HCT116 (cell line): Measurements from ENCODE around the gene FLVCR2. TPM values are rescaled to one million over a fixed set of nuclear protein-coding genes. Genes with fewer than 3 reads are reported as not detected.

Experiments used
- ATAC-seq: fragments of 200-7000 bp; cut with Tn5 transposase; 2 replicates; pipeline ENCODE4 v1.9.1; 2020; ENCODE audit warnings: mild to moderate bottlenecking, moderate library complexity
- BruUV-seq: library from RNA; stranded (reverse); fragments of 400-500 nt; replicated peaks from 2 replicates; lab custom pipeline; 2021; lab: Mats Ljungman, UMichigan
- CTCF ChIA-PET: fragments of 300-600 bp; sonication (Branson Sonifier 250); formaldehyde crosslinking; loops from one replicate; lab custom pipeline; 2021; ENCODE audit warnings: antibody characterized with exemption; lab: Charles Lee
- POLR2A ChIA-PET: fragments of 300-600, 350-600 bp; sonication (Branson Sonifier 250); formaldehyde crosslinking; loops from one replicate; lab custom pipeline; 2021; ENCODE audit warnings: antibody characterized with exemption; lab: Charles Lee
- RAD21 ChIA-PET, 2 experiments: fragments of 300-600 bp; sonication (Branson Sonifier 250); formaldehyde crosslinking; loops; one replicate each; lab custom pipeline; 2023; ENCODE audit warnings: low total read pairs in 2 of 2; ENCODE audit not compliant: uncharacterized antibody in 2 of 2, unreplicated experiment in 2 of 2, low non-redundant PET in 1 of 2; lab: Charles Lee
- DNase-seq: peaks from one replicate; pipeline ENCODE4 v3.0.0-alpha.2; 2010; ENCODE audit warnings: low read depth, low spot score
- H2AFZ ChIP-seq: fragments of 200-600 bp; shearing (Covaris generic), sonication (generic); 2 replicates; pipeline ENCODE4 v1.6.1; 2017; ENCODE audit warnings: low read depth, mixed run types, mixed read lengths, antibody characterized with exemption, low read length; ENCODE audit not compliant: poor library complexity, severe bottlenecking
- H3K27ac ChIP-seq: 2 replicates; pipeline ENCODE4 v1.5.1; 2012; ENCODE audit warnings: low read depth, low read length
- H3K27me3 ChIP-seq: fragments of 200-600 bp; sonication (generic); 2 replicates; pipeline ENCODE4 v1.6.1; 2016; ENCODE audit warnings: mixed run types, low read length, mixed read lengths; ENCODE audit not compliant: insufficient read depth
- H3K36me3 ChIP-seq, 2 experiments: fragments of 200-500 bp in 1 of 2; fragments of 200-600 bp in 1 of 2; sonication (Bioruptor generic) in 1 of 2; sonication (generic) in 1 of 2; 2 replicates each; pipeline versions ENCODE4 v1.5.1 to v1.6.1; 2014 to 2016; ENCODE audit warnings: low read length in 2 of 2, inconsistent platforms in 1 of 2, mixed read lengths in 1 of 2, mixed run types in 1 of 2; ENCODE audit not compliant: insufficient read depth in 2 of 2, control insufficient read depth in 1 of 2
- H3K4me1 ChIP-seq, 2 experiments: fragments of 200-600 bp in 1 of 2; sonication (generic) in 1 of 2; 2 replicates each; pipeline versions ENCODE4 v1.5.1 to v1.6.1; 2012 to 2017; ENCODE audit warnings: low read length in 2 of 2, inconsistent platforms in 1 of 2, mild to moderate bottlenecking in 1 of 2, mixed read lengths in 1 of 2, mixed run types in 1 of 2, moderate library complexity in 1 of 2; ENCODE audit not compliant: insufficient read depth in 2 of 2, control insufficient read depth in 1 of 2
- H3K4me2 ChIP-seq: fragments of 200-600 bp; sonication (generic); 2 replicates; pipeline ENCODE4 v1.6.1; 2017; ENCODE audit warnings: mixed run types, low read length, mixed read lengths
- H3K4me3 ChIP-seq, 2 experiments: fragments of 200-600 bp in 1 of 2; sonication (generic) in 1 of 2; replicated peaks in 1 of 2; 2 replicates each; pipeline ENCODE4 v1.5.1; 2011 to 2016; ENCODE audit warnings: low read length in 2 of 2, control low read depth in 1 of 2, low read depth in 1 of 2, mild to moderate bottlenecking in 1 of 2, mixed read lengths in 1 of 2, mixed run types in 1 of 2
- H3K79me2 ChIP-seq: fragments of 200-600 bp; sonication (generic); 2 replicates; pipeline ENCODE4 v1.6.1; 2017; ENCODE audit warnings: mild to moderate bottlenecking, mixed run types, low read length, moderate library complexity, mixed read lengths; ENCODE audit not compliant: insufficient read depth
- H3K9ac ChIP-seq: fragments of 200-600 bp; sonication (generic); 2 replicates; pipeline ENCODE4 v1.6.1; 2016; ENCODE audit warnings: low read length, mixed read lengths
- H3K9me2 ChIP-seq: fragments of 200-600 bp; sonication (generic), shearing (Covaris generic); 2 replicates; pipeline ENCODE4 v1.6.1; 2017; ENCODE audit warnings: mixed run types, mild to moderate bottlenecking, moderate library complexity; ENCODE audit not compliant: insufficient read depth
- H3K9me3 ChIP-seq, 2 experiments: fragments of 200-500 bp in 1 of 2; fragments of 200-600 bp in 1 of 2; sonication (Bioruptor generic) in 1 of 2; sonication (generic) in 1 of 2; 2 replicates each; pipeline ENCODE4 v1.6.1; 2014 to 2017; ENCODE audit warnings: low read length in 2 of 2, mixed read lengths in 2 of 2, inconsistent platforms in 1 of 2, low read depth in 1 of 2, mild to moderate bottlenecking in 1 of 2, mixed run types in 1 of 2, moderate library complexity in 1 of 2; ENCODE audit not compliant: control insufficient read depth in 1 of 2, insufficient read depth in 1 of 2
- H4K20me1 ChIP-seq: fragments of 200-600 bp; sonication (generic), shearing (Covaris generic); 2 replicates; pipeline ENCODE4 v1.6.1; 2017; ENCODE audit warnings: mixed run types, mild to moderate bottlenecking, moderate library complexity; ENCODE audit not compliant: insufficient read depth
- POLR2AphosphoS5 ChIP-seq: IDR thresholded peaks from 2 replicates; pipeline ENCODE4 v1.6.1; 2011; ENCODE audit warnings: mild to moderate bottlenecking, low read depth, low read length, moderate library complexity
- RAD21 ChIP-seq: IDR thresholded peaks from 2 replicates; pipeline ENCODE4 v1.6.1; 2012; ENCODE audit warnings: low read depth, mild to moderate bottlenecking
- SP1 ChIP-seq: IDR thresholded peaks from 2 replicates; pipeline ENCODE4 v1.6.1; 2012; ENCODE audit warnings: low read depth
- intact Hi-C: fragments of 100-400 bp; cut with micrococcal nuclease; formaldehyde crosslinking; loops from 2 replicates; pipeline ENCODE4 v1.10.0; 2022
- total RNA-seq: library from RNA; stranded (reverse); gene quantifications from one replicate; pipeline ENCODE4 v1.2.1, GENCODE V29; 2021; ENCODE audit not compliant: unreplicated experiment
- TF ChIP-seq, protein P1 (sequence below), 3 experiments: fragments of 200-600 bp in 1 of 3; sonication (generic) in 1 of 3; IDR thresholded peaks in 2 of 3; conservative IDR thresholded peaks in 1 of 3; 2 replicates each; pipeline ENCODE4 v1.5.1; 2012 to 2017; ENCODE audit warnings: low read depth in 2 of 3, low read length in 2 of 3, antibody characterized with exemption in 1 of 3, borderline replicate concordance in 1 of 3, control low read depth in 1 of 3, mild to moderate bottlenecking in 1 of 3, mixed read lengths in 1 of 3, mixed run types in 1 of 3, moderate library complexity in 1 of 3; ENCODE audit not compliant: insufficient read depth in 1 of 3

FLVCR2 gene
- total RNA-seq, 1 experiment from 2014 or later, result 0.84 TPM

DNA sequence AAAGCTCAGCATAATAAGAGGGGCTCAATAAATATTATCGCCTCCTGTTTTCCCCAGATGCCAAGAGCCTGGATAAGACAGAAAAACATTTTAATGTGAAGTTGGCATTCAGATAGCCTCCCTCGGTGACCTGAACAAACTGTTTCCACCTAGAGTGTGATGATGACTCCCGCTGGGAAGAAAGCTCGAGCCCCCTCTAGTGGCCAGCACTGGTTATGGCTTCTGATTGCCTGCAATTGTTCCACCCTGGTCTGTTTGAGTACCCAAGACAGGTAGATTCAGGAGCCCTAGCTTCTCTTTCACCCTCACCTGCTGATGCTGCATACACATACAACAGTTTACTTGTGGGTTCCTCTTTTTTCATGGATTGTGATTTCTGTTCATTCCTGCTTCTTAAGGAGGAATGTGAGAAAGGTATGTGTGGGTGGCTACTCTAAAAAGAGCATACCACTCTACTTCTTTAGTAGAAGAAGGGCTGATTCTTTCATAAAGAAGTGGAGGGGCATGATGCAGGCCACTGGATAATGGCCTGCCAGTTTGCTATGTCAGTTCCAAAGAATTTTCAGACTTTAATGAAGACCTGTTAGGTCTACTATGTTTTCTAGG is 75.8 kb downstream of the FLVCR2 start:
- H3K9ac ChIP-seq, result no peak overlapping the region
- POLR2A ChIA-PET, result interaction anchor here (1.0 kb wide), 1 partner anchor 77 kb away, joined by 4 read pairs; no protein-coding TSS in a partner anchor
- H3K27me3 ChIP-seq, result no peaks in the 10 kb centered on the region

More for the DNA sequence above, 75.8 kb downstream of the FLVCR2 start:
- intact Hi-C loops, result loop anchor here (1.0 kb wide), 1 partner anchor 77 kb away; no protein-coding TSS in a partner anchor
- H3K27ac ChIP-seq, result no peak overlapping the region
- H2AFZ ChIP-seq, result no peak overlapping the region
- DNase-seq (peak; percentile 44), ATAC-seq (peak; percentile 99)
- H4K20me1 ChIP-seq, result no peaks in the 10 kb centered on the region
- ChIA-PET RAD21 (interaction anchor here (1.6 to 1.8 kb wide), 2 partner anchors 76 to 77 kb away, joined by 9 read pairs; partner anchors contain the start of gene FLVCR2 (in 1 of the 2)), CTCF (interaction anchor here (0.6 to 5.6 kb wide), 12 partner anchors 10 to 359 kb away, joined by 3 to 84 read pairs (median 3); partner anchors contain the start of gene FLVCR2)
- H3K79me2 ChIP-seq, result no peaks in the 10 kb centered on the region
- H3K9me2 ChIP-seq, result no peaks in the 10 kb centered on the region
- peaks cover 0 to 5% of the 10 kb centered on the region in 2 experiments; a peak in 2 of 4 replicates for H3K4me1 ChIP-seq
- no TSS peak for BruUV-seq
- no peaks in the 10 kb centered on the region for H3K9me3 ChIP-seq
- peaks cover 0 to 17% of the 10 kb centered on the region in 2 experiments; a peak in 2 of 4 replicates for H3K36me3 ChIP-seq
- TF ChIP-seq, protein P1, sequence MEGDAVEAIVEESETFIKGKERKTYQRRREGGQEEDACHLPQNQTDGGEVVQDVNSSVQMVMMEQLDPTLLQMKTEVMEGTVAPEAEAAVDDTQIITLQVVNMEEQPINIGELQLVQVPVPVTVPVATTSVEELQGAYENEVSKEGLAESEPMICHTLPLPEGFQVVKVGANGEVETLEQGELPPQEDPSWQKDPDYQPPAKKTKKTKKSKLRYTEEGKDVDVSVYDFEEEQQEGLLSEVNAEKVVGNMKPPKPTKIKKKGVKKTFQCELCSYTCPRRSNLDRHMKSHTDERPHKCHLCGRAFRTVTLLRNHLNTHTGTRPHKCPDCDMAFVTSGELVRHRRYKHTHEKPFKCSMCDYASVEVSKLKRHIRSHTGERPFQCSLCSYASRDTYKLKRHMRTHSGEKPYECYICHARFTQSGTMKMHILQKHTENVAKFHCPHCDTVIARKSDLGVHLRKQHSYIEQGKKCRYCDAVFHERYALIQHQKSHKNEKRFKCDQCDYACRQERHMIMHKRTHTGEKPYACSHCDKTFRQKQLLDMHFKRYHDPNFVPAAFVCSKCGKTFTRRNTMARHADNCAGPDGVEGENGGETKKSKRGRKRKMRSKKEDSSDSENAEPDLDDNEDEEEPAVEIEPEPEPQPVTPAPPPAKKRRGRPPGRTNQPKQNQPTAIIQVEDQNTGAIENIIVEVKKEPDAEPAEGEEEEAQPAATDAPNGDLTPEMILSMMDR (IDR thresholded peaks at IDR 0.05 in 2 of 3, conservative IDR thresholded peaks at IDR 0.05 in 1 of 3; ENCODE audit: borderline replicate concordance in 1 of 3, insufficient read depth in 1 of 3, low read depth in 2 of 3, low read length in 2 of 3), result peak; percentile 85 to 99 (median 97)
- TF ChIP-seq SP1 (no peak), POLR2AphosphoS5 (no peak), RAD21 (peak; percentile 85)
- no peak overlapping the region for H3K4me2 ChIP-seq
- no peak overlapping the region for H3K4me3 ChIP-seq
